ENCODE results near the gene KLK3. TPM values are rescaled to one million over a fixed set of nuclear protein-coding genes. Genes with fewer than 3 reads are reported as not detected.
A peak's percentile ranks its signal among the peaks of the same experiment; 100 is the strongest.
"Not testable (repeated sequence)": the region's sequence is repeated elsewhere in the genome, so short reads cannot be mapped to it uniquely, and the experiment has no call there.

The KLK3 gene
- total RNA-seq (2014; rRNA removed; shearing (Covaris generic); ENCODE audit: low replicate concordance), result not detected in 2 replicates

DNA sequence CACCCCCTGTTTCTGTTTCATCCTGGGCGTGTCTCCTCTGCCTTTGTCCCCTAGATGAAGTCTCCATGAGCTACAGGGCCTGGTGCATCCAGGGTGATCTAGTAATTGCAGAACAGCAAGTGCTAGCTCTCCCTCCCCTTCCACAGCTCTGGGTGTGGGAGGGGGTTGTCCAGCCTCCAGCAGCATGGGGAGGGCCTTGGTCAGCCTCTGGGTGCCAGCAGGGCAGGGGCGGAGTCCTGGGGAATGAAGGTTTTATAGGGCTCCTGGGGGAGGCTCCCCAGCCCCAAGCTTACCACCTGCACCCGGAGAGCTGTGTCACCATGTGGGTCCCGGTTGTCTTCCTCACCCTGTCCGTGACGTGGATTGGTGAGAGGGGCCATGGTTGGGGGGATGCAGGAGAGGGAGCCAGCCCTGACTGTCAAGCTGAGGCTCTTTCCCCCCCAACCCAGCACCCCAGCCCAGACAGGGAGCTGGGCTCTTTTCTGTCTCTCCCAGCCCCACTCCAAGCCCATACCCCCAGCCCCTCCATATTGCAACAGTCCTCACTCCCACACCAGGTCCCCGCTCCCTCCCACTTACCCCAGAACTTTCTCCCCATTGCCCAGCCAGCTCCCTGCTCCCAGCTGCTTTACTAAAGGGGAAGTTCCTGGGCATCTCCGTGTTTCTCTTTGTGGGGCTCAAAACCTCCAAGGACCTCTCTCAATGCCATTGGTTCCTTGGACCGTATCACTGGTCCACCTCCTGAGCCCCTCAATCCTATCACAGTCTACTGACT is at the start of gene KLK3:
TSS of gene KLK3 (plus strand) at position 280 of the 775 bp plus-strand sequence. CDS start at position 321, 41 bp downstream.
- no peak within 1 kb of the TSS for H3K4me2 ChIP-seq (ENCODE audit: low read depth, low read length, poor library complexity, severe bottlenecking)
- no peaks in the 10 kb centered on the region for H4K20me1 ChIP-seq (ENCODE audit: insufficient read depth, low read depth, low read length)
- no peaks in the 10 kb centered on the region for H3K4me1 ChIP-seq (ENCODE audit: low read length)
- H2AFZ ChIP-seq (ENCODE audit: low read length), result no peak within 1 kb of the TSS
- no peak for DNase-seq
- no peaks in the 10 kb centered on the region for H3K9me3 ChIP-seq (ENCODE audit: low read length)
- H3K36me3 ChIP-seq (ENCODE audit: insufficient read depth, low read length), result no peaks in the 10 kb centered on the region
- no peaks in the 10 kb centered on the region for H3K27me3 ChIP-seq (ENCODE audit: low read length)
- no peaks in the 10 kb centered on the region for H3K9me2 ChIP-seq (replicated peaks; ENCODE audit: insufficient read depth, low read length)
- H3K79me2 ChIP-seq (ENCODE audit: low read length), result no peaks in the 10 kb centered on the region
- no peak within 1 kb of the TSS for H3K27ac ChIP-seq (ENCODE audit: low read length)
- no peak within 1 kb of the TSS for H3K9ac ChIP-seq (ENCODE audit: low read length)
- H3K4me3 ChIP-seq (ENCODE audit: low read length), result no peak within 1 kb of the TSS

DNA sequence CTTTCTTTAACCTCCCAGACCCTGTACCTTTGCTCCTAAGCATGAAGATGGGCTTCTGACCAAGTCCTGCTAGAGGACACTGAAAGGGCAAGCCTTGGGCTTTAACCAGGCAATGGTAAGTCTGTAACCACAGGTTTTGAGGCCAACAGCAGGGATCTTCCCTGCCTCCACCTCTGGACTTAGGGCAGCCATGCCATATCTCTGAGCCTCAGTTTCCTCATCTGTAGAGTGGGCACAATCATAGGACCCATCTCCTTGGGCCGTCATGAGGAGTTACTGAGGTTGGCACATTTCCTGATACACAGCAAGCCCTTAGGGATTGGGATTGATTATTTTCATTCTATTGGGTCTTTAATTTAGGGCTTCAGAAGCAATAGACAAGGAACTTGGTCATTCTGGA is 45.9 kb upstream of the KLK3 start:
- Histone ChIP-seq H3K4me2 (ENCODE audit: low read depth, low read length, poor library complexity, severe bottlenecking) (no peak overlapping the region), H3K4me3 (ENCODE audit: low read length) (no peak overlapping the region), H3K9me3 (ENCODE audit: low read length) (no peaks in the 10 kb centered on the region)

DNA sequence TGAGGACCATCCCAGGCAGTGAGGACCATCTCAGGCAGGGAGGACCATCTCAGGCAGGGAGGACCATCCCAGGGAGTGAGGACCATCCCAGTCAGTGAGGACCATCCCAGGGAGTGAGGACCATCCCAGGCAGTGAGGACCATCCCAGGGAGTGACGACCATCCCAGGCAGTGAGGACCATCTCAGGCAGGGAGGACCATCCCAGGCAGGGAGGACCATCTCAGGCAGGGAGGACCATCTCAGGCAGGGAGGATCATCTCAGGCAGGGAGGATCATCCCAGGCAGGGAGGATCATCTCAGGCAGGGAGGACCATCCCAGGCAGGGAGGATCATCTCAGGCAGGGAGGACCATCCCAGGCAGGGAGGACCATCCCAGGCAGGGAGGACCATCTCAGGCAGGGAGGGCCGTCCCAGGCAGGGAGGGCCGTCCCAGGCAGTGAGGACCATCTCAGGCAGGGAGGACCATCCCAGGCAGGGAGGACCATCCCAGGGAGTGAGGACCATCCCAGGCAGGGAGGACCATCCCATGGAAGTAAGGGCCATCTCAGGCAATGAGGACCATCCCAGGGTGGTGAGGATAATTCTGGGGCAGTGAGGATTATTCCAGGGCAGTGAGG is 43.0 kb upstream of the KLK3 start:
- not testable (repeated sequence) for H3K4me3 ChIP-seq (ENCODE audit: low read length); H3K9ac ChIP-seq (ENCODE audit: low read length); H3K36me3 ChIP-seq (ENCODE audit: insufficient read depth, low read length); H4K20me1 ChIP-seq (ENCODE audit: insufficient read depth, low read depth, low read length); H3K27ac ChIP-seq (ENCODE audit: low read length); DNase-seq; H2AFZ ChIP-seq (ENCODE audit: low read length); H3K4me2 ChIP-seq (ENCODE audit: low read depth, low read length, poor library complexity, severe bottlenecking); H3K79me2 ChIP-seq (ENCODE audit: low read length); H3K27me3 ChIP-seq (ENCODE audit: low read length); H3K9me2 ChIP-seq (replicated peaks; ENCODE audit: insufficient read depth, low read length); H3K9me3 ChIP-seq (ENCODE audit: low read length); H3K4me1 ChIP-seq (ENCODE audit: low read length)

More for the DNA sequence above, 45.9 kb upstream of the KLK3 start:
- H3K9ac ChIP-seq (ENCODE audit: low read length), result no peak overlapping the region
- peak; percentile 34 for DNase-seq
- H3K79me2 ChIP-seq (ENCODE audit: low read length), result peaks cover 7% of the 10 kb centered on the region
- peaks cover under 1% of the 10 kb centered on the region; the same call in 1 of the 2 replicates for H4K20me1 ChIP-seq (ENCODE audit: insufficient read depth, low read depth, low read length)
- H3K4me1 ChIP-seq (ENCODE audit: low read length), result peaks cover 8% of the 10 kb centered on the region
- no peaks in the 10 kb centered on the region for H3K9me2 ChIP-seq (replicated peaks; ENCODE audit: insufficient read depth, low read length)
- H3K36me3 ChIP-seq (ENCODE audit: insufficient read depth, low read length), result peaks cover under 1% of the 10 kb centered on the region
- no peak overlapping the region for H2AFZ ChIP-seq (ENCODE audit: low read length)
- no peak overlapping the region for H3K27ac ChIP-seq (ENCODE audit: low read length)
- H3K27me3 ChIP-seq (ENCODE audit: low read length), result no peaks in the 10 kb centered on the region

DNA sequence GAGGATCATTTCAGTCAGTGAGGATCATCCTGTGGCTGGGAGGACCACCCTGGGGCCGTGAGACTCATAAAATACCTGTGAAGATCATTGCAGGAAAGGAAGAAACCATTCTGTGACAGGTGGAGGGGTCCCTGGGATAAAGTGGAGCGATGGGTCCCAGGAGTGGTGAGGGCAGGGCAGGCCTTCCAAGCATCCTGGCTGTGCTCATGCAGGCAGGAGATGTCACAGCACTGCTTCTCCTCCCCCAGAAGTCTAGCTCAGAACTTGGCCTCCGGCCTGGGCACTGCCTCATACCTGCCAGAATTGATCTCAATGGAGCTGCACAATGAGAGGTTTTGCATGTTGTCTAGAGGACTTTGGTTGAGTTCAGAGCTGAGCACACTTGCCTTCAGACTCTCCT is 42.2 kb upstream of the KLK3 start:
- H3K4me1 ChIP-seq (ENCODE audit: low read length), result peaks cover 6% of the 10 kb centered on the region
- DNase-seq, result no peak
- H3K36me3 ChIP-seq (ENCODE audit: insufficient read depth, low read length), result no peaks in the 10 kb centered on the region
- no peak overlapping the region for H3K27ac ChIP-seq (ENCODE audit: low read length)
- H3K9ac ChIP-seq (ENCODE audit: low read length), result no peak overlapping the region
- H3K9me3 ChIP-seq (ENCODE audit: low read length), result peaks cover 3% of the 10 kb centered on the region; the same call in 1 of the 2 replicates
- no peak overlapping the region for H2AFZ ChIP-seq (ENCODE audit: low read length)
- H3K79me2 ChIP-seq (ENCODE audit: low read length), result no peaks in the 10 kb centered on the region
- H3K4me3 ChIP-seq (ENCODE audit: low read length), result no peak overlapping the region
- H3K9me2 ChIP-seq (replicated peaks; ENCODE audit: insufficient read depth, low read length), result no peaks in the 10 kb centered on the region
- H3K4me2 ChIP-seq (ENCODE audit: low read depth, low read length, poor library complexity, severe bottlenecking), result no peak overlapping the region
- no peaks in the 10 kb centered on the region for H4K20me1 ChIP-seq (ENCODE audit: insufficient read depth, low read depth, low read length)
- peaks cover 4% of the 10 kb centered on the region; the same call in 1 of the 2 replicates for H3K27me3 ChIP-seq (ENCODE audit: low read length)

DNA sequence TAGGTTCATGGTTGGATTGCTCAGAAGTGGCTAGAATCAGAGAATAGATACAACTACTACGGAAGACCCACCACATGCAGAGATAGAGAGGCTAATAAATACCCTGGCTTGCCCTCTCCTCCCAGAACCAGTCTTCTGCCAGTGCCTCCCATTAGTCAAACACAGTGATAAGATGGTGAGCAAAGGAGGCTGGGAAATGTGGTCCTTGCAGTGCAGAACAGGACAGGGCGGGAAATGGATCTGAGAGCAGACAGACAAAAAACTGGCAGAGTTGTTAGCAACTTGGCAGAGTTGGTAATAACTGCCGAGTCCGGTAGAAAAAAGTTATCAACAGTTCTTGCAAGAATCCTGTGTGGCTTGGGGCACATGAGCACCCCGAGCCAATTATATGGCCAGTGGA is 39.8 kb upstream of the KLK3 start:
- Histone ChIP-seq H3K27ac (ENCODE audit: low read length) (no peak overlapping the region), H3K9ac (ENCODE audit: low read length) (no peak overlapping the region), H3K4me2 (ENCODE audit: low read depth, low read length, poor library complexity, severe bottlenecking) (no peak overlapping the region), H3K9me2 (replicated peaks; ENCODE audit: insufficient read depth, low read length) (no peaks in the 10 kb centered on the region), H4K20me1 (ENCODE audit: insufficient read depth, low read depth, low read length) (no peaks in the 10 kb centered on the region), H3K36me3 (ENCODE audit: insufficient read depth, low read length) (no peaks in the 10 kb centered on the region), H3K4me3 (ENCODE audit: low read length) (no peak overlapping the region), H2AFZ (ENCODE audit: low read length) (no peak overlapping the region), H3K27me3 (ENCODE audit: low read length) (peaks cover 4% of the 10 kb centered on the region; the same call in 1 of the 2 replicates), H3K4me1 (ENCODE audit: low read length) (peaks cover 10% of the 10 kb centered on the region), H3K9me3 (ENCODE audit: low read length) (peaks cover 3% of the 10 kb centered on the region; the same call in 1 of the 2 replicates), H3K79me2 (ENCODE audit: low read length) (no peaks in the 10 kb centered on the region)
- peak; percentile 39 for DNase-seq

DNA sequence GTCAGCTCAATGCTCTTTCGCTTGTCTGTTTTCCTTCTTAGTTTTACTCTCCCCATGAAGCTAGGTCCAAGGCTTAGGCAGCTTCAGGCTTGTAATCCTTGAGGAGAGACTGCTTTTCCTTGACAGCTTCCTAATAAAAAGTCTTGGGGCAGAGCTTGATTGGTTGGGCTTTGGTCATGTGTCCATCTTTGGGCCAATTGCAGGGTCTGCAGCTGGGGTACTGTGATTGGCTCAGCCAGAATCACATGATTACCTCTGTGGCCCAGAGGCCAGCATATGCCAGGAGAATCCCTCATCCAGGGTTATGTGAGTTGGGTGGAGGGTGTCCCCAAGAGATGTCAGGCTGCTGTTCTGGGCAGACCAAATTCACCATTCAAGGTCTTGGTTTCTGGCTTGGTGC is 39.3 kb upstream of the KLK3 start:
- Histone ChIP-seq H3K9me3 (ENCODE audit: low read length) (peaks cover 3% of the 10 kb centered on the region; the same call in 1 of the 2 replicates), H4K20me1 (ENCODE audit: insufficient read depth, low read depth, low read length) (no peaks in the 10 kb centered on the region), H3K4me2 (ENCODE audit: low read depth, low read length, poor library complexity, severe bottlenecking) (no peak overlapping the region), H3K4me1 (ENCODE audit: low read length) (peaks cover 16% of the 10 kb centered on the region), H3K9me2 (replicated peaks; ENCODE audit: insufficient read depth, low read length) (no peaks in the 10 kb centered on the region), H3K79me2 (ENCODE audit: low read length) (no peaks in the 10 kb centered on the region), H3K27ac (ENCODE audit: low read length) (no peak overlapping the region), H3K4me3 (ENCODE audit: low read length) (no peak overlapping the region), H3K9ac (ENCODE audit: low read length) (no peak overlapping the region), H2AFZ (ENCODE audit: low read length) (no peak overlapping the region), H3K36me3 (ENCODE audit: insufficient read depth, low read length) (no peaks in the 10 kb centered on the region), H3K27me3 (ENCODE audit: low read length) (peaks cover 4% of the 10 kb centered on the region; the same call in 1 of the 2 replicates)
- peak; percentile 46 for DNase-seq

DNA sequence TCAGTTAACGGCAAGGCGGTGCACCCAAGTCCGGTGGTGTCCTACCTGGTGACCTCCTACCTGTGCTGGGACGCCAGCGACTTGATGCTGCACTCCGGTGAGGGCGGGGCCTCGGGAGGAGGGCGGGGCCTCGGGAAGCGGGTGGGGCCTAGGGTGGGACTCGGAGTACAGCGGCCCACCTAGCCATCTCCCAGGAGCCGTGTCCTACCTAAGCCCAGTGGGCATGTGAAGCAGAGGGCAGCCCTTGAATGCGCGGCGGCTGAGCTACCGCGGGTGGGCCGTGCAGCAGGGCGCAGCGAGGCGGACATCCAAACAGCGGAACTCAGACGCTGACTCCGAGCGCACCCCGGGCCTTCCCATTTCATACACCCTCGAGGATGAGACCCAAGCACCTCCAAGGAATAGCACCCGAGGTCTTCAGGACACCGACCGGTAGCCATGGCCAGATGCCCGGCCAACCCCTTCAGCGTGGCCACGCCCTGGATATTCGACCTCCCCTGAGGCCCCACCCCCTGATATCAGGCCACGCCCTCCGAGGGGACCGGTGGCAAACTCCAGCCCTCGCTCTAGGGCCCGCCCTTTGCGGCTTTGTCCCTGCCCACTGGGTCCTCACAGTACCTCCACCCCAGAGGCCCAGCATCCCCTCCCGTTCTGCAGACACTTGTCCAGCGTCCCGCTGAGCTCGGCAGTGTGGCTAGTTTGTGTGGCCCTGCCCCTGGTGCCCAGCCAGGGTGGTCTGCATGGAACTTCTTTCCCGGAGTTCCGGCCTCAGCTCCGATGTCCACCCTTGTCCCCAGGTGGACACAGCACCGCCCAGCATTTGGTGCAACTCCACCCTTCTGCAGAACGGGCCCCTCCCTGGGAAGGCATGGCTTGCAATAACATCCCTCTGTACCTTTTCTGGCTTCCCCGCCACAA is 36.5 kb upstream of the KLK3 start:
- Histone ChIP-seq H3K27me3 (ENCODE audit: low read length) (peaks cover 4% of the 10 kb centered on the region; the same call in 1 of the 2 replicates), H3K9me3 (ENCODE audit: low read length) (peaks cover 3% of the 10 kb centered on the region; the same call in 1 of the 2 replicates), H3K4me3 (ENCODE audit: low read length) (no peak overlapping the region), H3K27ac (ENCODE audit: low read length) (no peak overlapping the region), H2AFZ (ENCODE audit: low read length) (no peak overlapping the region), H3K4me1 (ENCODE audit: low read length) (peaks cover 24% of the 10 kb centered on the region), H3K79me2 (ENCODE audit: low read length) (no peaks in the 10 kb centered on the region), H3K4me2 (ENCODE audit: low read depth, low read length, poor library complexity, severe bottlenecking) (peak overlapping the region; percentile 10), H3K9ac (ENCODE audit: low read length) (no peak overlapping the region), H3K36me3 (ENCODE audit: insufficient read depth, low read length) (no peaks in the 10 kb centered on the region), H3K9me2 (replicated peaks; ENCODE audit: insufficient read depth, low read length) (no peaks in the 10 kb centered on the region), H4K20me1 (ENCODE audit: insufficient read depth, low read depth, low read length) (no peaks in the 10 kb centered on the region)
- peak; percentile 73 for DNase-seq
